ENCODE measurements around the gene SYNGR3.

DNA sequence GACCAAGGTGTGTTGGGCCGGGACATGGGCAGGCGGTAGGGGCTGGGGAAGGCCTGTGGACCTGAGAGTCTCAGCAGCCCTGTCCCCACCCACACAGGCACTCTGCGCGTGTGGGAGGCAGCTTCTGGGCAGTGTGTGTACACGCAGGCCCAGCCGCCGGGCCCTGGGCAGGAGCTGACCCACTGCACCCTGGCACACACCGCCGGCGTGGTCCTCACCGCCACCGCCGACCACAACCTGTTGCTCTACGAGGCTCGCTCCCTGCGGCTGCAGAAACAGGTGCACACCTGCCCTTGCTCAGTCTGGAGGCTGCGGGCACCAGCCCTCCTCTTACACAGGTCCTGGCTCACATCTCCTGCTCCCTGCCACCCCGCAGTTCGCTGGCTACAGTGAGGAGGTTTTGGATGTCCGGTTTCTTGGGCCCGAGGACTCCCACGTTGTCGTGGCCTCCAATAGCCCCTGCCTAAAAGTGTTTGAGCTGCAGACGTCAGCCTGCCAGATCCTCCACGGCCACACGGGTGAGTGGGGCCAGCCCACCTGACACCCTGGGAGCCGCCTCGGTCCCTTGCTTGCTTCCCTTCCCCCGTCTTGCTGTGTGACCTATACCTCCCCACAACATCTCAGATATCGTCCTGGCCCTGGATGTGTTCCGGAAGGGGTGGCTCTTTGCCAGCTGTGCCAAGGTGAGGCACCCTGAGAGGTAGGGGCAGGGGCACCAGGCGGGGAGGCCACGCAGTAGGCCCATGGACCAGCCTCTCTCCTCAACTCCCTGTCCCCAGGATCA, 14.1 kb upstream of the SYNGR3 start:
- TF ChIP-seq TAF1 (IDR thresholded peaks at IDR 0.05; ENCODE audit: low read depth) (no peak), EGR1 (IDR thresholded peaks at IDR 0.05) (no peak), TEAD4 (IDR thresholded peaks at IDR 0.05) (no peak), RAD21 (IDR thresholded peaks at IDR 0.05; ENCODE audit: low read depth) (no peak), EP300 (IDR thresholded peaks at IDR 0.05; ENCODE audit: borderline replicate concordance) (no peak), ZBTB7A (IDR thresholded peaks at IDR 0.05; ENCODE audit: low read depth) (no peak), CREB1 (IDR thresholded peaks at IDR 0.05; ENCODE audit: low read depth) (no peak), CEBPB (IDR thresholded peaks at IDR 0.05) (no peak), FOXM1 (IDR thresholded peaks at IDR 0.05; ENCODE audit: borderline replicate concordance, low read depth) (no peak)
- TF ChIP-seq, protein P1, sequence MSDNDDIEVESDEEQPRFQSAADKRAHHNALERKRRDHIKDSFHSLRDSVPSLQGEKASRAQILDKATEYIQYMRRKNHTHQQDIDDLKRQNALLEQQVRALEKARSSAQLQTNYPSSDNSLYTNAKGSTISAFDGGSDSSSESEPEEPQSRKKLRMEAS (IDR thresholded peaks at IDR 0.05): no peak
- TF ChIP-seq, protein P2, sequence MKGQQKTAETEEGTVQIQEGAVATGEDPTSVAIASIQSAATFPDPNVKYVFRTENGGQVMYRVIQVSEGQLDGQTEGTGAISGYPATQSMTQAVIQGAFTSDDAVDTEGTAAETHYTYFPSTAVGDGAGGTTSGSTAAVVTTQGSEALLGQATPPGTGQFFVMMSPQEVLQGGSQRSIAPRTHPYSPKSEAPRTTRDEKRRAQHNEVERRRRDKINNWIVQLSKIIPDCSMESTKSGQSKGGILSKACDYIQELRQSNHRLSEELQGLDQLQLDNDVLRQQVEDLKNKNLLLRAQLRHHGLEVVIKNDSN (IDR thresholded peaks at IDR 0.05): no peak
- TF ChIP-seq, protein P3, sequence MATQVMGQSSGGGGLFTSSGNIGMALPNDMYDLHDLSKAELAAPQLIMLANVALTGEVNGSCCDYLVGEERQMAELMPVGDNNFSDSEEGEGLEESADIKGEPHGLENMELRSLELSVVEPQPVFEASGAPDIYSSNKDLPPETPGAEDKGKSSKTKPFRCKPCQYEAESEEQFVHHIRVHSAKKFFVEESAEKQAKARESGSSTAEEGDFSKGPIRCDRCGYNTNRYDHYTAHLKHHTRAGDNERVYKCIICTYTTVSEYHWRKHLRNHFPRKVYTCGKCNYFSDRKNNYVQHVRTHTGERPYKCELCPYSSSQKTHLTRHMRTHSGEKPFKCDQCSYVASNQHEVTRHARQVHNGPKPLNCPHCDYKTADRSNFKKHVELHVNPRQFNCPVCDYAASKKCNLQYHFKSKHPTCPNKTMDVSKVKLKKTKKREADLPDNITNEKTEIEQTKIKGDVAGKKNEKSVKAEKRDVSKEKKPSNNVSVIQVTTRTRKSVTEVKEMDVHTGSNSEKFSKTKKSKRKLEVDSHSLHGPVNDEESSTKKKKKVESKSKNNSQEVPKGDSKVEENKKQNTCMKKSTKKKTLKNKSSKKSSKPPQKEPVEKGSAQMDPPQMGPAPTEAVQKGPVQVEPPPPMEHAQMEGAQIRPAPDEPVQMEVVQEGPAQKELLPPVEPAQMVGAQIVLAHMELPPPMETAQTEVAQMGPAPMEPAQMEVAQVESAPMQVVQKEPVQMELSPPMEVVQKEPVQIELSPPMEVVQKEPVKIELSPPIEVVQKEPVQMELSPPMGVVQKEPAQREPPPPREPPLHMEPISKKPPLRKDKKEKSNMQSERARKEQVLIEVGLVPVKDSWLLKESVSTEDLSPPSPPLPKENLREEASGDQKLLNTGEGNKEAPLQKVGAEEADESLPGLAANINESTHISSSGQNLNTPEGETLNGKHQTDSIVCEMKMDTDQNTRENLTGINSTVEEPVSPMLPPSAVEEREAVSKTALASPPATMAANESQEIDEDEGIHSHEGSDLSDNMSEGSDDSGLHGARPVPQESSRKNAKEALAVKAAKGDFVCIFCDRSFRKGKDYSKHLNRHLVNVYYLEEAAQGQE (IDR thresholded peaks at IDR 0.05; ENCODE audit: low read depth): no peak
